OCI-LY7 (cell line): ENCODE measurements around the gene KRT72. TPM values are rescaled to one million over a fixed set of nuclear protein-coding genes. Genes with fewer than 3 reads are reported as not detected.

Experiments
- BruUV-seq: library from RNA; stranded (reverse); fragments of 400-500 nt; replicated peaks from 2 replicates; lab custom pipeline; 2021; lab: Mats Ljungman, UMichigan
- CTCF ChIA-PET: fragments of 300-600 bp; sonication (Branson Sonifier 250); formaldehyde crosslinking; loops from one replicate; lab custom pipeline; 2022; ENCODE audit warnings: antibody characterized with exemption; ENCODE audit not compliant: unreplicated experiment; lab: Charles Lee
- POLR2A ChIA-PET: fragments of 300-600 bp; sonication (Branson Sonifier 250); formaldehyde crosslinking; loops from one replicate; lab custom pipeline; 2022; ENCODE audit warnings: antibody characterized with exemption; lab: Charles Lee
- DNase-seq: peaks from one replicate; pipeline ENCODE4 v3.0.0-alpha.2; 2015; ENCODE audit warnings: low spot score
- H2AFZ ChIP-seq: fragments of 200-600 bp; sonication (generic), shearing (Covaris generic); 2 replicates; pipeline ENCODE4 v1.6.1; 2014; ENCODE audit warnings: mild to moderate bottlenecking, antibody characterized with exemption, low read length, moderate library complexity
- H3K27ac ChIP-seq: fragments of 200-600 bp; sonication (generic); 2 replicates; pipeline ENCODE4 v1.5.1; 2014; ENCODE audit warnings: mixed run types, low read depth, mild to moderate bottlenecking, moderate library complexity, low read length, inconsistent platforms; ENCODE audit not compliant: poor library complexity, severe bottlenecking
- H3K36me3 ChIP-seq: fragments of 200-600 bp; sonication (generic); 2 replicates; pipeline ENCODE4 v1.6.1; 2014; ENCODE audit warnings: mild to moderate bottlenecking, antibody characterized with exemption, low read length, moderate library complexity, mixed read lengths; ENCODE audit not compliant: insufficient read depth
- H3K4me1 ChIP-seq: fragments of 200-600 bp; sonication (generic); 2 replicates; pipeline ENCODE4 v1.5.1; 2014; ENCODE audit warnings: mild to moderate bottlenecking, low read length; ENCODE audit not compliant: insufficient read depth, poor library complexity, severe bottlenecking
- H3K4me2 ChIP-seq: fragments of 200-600 bp; sonication (generic); 2 replicates; pipeline ENCODE4 v1.6.1; 2014; ENCODE audit warnings: mild to moderate bottlenecking, low read length
- H3K4me3 ChIP-seq: fragments of 200-600 bp; sonication (generic); 2 replicates; pipeline ENCODE4 v1.5.1; 2014; ENCODE audit warnings: mild to moderate bottlenecking, low read depth, low read length; ENCODE audit not compliant: poor library complexity, severe bottlenecking
- H3K79me2 ChIP-seq: fragments of 200-600 bp; sonication (generic); 2 replicates; pipeline ENCODE4 v1.6.1; 2016; ENCODE audit warnings: low read depth, mild to moderate bottlenecking, low read length, moderate library complexity, mixed read lengths; ENCODE audit not compliant: insufficient read depth
- H3K9me2 ChIP-seq: fragments of 200-600 bp; sonication (generic); 2 replicates; pipeline ENCODE4 v1.6.1; 2016; ENCODE audit warnings: mild to moderate bottlenecking, low read length, mixed read lengths; ENCODE audit not compliant: insufficient read depth
- H3K9me3 ChIP-seq: fragments of 200-600 bp; sonication (generic); 2 replicates; pipeline ENCODE4 v1.6.1; 2014; ENCODE audit warnings: mild to moderate bottlenecking, mixed run types, low read length, mixed read lengths
- H4K20me1 ChIP-seq: fragments of 200-600 bp; sonication (generic); 2 replicates; pipeline ENCODE4 v1.6.1; 2014; ENCODE audit warnings: mild to moderate bottlenecking, antibody characterized with exemption, low read length, moderate library complexity, mixed read lengths; ENCODE audit not compliant: insufficient read depth
- EZH2phosphoT487 ChIP-seq: fragments of 200-600 bp; sonication (generic); IDR thresholded peaks from 2 replicates; pipeline ENCODE4 v1.6.1; 2018; ENCODE audit warnings: low read depth, borderline replicate concordance, mild to moderate bottlenecking, mixed run types, antibody characterized with exemption, low read length, moderate library complexity, mixed read lengths
- intact Hi-C: fragments of 100-400 bp; cut with micrococcal nuclease; formaldehyde crosslinking; loops from one replicate; pipeline ENCODE4 v1.10.0; 2022; ENCODE audit not compliant: unreplicated experiment
- total RNA-seq, 2 experiments: library from RNA; depleted of rRNA in 1 of 2; stranded (reverse); fragments of >200 nt in 1 of 2; shearing (Covaris generic) in 1 of 2; gene quantifications; 2 replicates each; pipeline ENCODE4 v1.2.3, GENCODE V29; 2014 to 2022
- TF ChIP-seq, protein P1 (sequence below): fragments of 200-600 bp; sonication (generic); conservative IDR thresholded peaks from 2 replicates; pipeline ENCODE4 v1.5.1; 2014; ENCODE audit warnings: mild to moderate bottlenecking, antibody characterized with exemption, low read length, moderate library complexity, mixed read lengths

The KRT72 gene
- total RNA-seq, 2 experiments from 2014 or later: not detected

DNA sequence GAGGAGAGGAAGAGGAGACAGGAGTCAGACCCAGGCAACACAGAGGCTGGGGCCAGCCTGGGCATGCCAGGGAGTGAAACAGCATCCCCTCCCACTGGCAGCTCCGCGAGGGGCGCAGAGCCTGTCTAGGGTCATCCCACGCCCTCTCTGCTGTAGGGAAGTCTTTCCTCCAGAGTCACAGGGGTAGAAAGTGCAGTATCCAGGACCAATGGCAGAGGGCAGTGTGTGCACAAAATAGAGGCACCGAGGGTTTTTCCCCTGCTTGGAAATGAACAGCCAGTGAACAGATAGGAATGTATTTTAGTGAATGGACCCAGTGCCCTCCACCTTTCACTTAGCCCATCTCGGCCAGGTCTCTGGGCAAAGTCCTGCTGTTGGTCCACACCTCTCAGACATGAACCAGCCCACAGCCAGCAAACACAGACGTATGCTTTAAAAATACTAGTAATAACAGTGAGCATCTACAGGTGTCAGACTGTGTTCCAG is 18.2 kb downstream of the KRT72 start:
- H3K4me3 ChIP-seq: no peak overlapping the region
- no peaks in the 10 kb centered on the region for H3K9me3 ChIP-seq
- POLR2A ChIA-PET: no interaction called here
- no peaks in the 10 kb centered on the region for H4K20me1 ChIP-seq
- BruUV-seq: no TSS peak
- no peak overlapping the region for H3K27ac ChIP-seq
- no peak overlapping the region for H3K4me2 ChIP-seq
- no peaks in the 10 kb centered on the region for H3K36me3 ChIP-seq
- CTCF ChIA-PET: interaction anchor here (1.0 kb wide), 1 partner anchor 288 kb away, joined by 3 read pairs; no protein-coding TSS in a partner anchor
- H2AFZ ChIP-seq: no peak overlapping the region
- H3K4me1 ChIP-seq: no peaks in the 10 kb centered on the region
- no peaks in the 10 kb centered on the region for H3K79me2 ChIP-seq
- no peaks in the 10 kb centered on the region for H3K9me2 ChIP-seq
- intact Hi-C loops: loop anchor here (2.0 kb wide), 1 partner anchor 288 kb away; no protein-coding TSS in a partner anchor
- peak; percentile 36 for DNase-seq
- no peak for TF ChIP-seq EZH2phosphoT487
- TF ChIP-seq, protein P1, sequence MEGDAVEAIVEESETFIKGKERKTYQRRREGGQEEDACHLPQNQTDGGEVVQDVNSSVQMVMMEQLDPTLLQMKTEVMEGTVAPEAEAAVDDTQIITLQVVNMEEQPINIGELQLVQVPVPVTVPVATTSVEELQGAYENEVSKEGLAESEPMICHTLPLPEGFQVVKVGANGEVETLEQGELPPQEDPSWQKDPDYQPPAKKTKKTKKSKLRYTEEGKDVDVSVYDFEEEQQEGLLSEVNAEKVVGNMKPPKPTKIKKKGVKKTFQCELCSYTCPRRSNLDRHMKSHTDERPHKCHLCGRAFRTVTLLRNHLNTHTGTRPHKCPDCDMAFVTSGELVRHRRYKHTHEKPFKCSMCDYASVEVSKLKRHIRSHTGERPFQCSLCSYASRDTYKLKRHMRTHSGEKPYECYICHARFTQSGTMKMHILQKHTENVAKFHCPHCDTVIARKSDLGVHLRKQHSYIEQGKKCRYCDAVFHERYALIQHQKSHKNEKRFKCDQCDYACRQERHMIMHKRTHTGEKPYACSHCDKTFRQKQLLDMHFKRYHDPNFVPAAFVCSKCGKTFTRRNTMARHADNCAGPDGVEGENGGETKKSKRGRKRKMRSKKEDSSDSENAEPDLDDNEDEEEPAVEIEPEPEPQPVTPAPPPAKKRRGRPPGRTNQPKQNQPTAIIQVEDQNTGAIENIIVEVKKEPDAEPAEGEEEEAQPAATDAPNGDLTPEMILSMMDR: peak; percentile 77

DNA sequence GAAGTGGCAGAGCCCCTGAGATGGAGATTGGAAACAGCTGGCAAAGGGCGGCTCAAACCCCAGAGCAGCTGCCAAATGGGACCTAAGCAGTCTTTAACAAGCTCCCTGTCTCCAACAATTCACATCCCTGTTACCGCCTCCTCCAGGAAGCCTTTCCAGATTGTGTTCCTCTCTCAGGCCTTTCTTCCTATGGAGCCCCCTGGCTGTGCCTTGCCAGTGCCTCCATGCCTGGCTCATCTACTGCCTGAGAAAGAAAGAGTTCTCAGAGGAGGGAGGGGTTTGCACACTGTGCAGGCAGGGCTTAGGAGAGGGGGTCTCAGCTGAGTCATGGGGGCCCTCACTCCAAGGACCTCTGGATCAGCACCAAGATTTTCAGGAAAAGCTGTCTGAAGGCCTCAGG is 18.8 kb downstream of the KRT72 start:
- Histone ChIP-seq H4K20me1 (no peaks in the 10 kb centered on the region), H3K9me2 (no peaks in the 10 kb centered on the region), H3K4me1 (no peaks in the 10 kb centered on the region), H3K4me3 (no peak overlapping the region), H3K27ac (no peak overlapping the region), H3K9me3 (no peaks in the 10 kb centered on the region), H2AFZ (no peak overlapping the region), H3K36me3 (no peaks in the 10 kb centered on the region), H3K4me2 (no peak overlapping the region), H3K79me2 (no peaks in the 10 kb centered on the region)
- BruUV-seq: no TSS peak
- no peak for DNase-seq
- TF ChIP-seq, protein P1: no peak
- TF ChIP-seq EZH2phosphoT487: no peak
- intact Hi-C loops: loop anchor here (2.0 kb wide), 1 partner anchor 288 kb away; no protein-coding TSS in a partner anchor
- ChIA-PET CTCF (no interaction called here), POLR2A (no interaction called here)

DNA sequence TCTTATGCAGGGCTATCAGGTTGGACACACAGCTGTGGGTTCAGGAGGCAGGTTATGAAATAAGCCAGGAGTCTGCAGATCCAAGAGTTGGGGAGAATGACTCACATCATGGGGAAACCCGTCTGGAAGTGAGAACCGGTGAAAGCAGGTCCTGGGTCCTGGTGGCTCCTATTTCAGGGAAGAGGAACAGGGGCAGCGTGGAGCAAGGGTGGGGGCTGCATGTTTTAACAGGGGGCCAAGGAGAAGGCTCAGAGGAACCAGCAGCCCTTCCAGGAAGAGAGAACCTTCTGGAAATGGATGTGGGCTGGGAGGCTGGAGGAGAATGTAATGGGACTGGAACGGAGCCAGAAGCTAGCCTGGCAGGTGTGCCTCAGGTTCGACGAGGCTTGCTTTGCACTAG is 19.8 kb downstream of the KRT72 start:
- H3K4me1 ChIP-seq: no peaks in the 10 kb centered on the region
- TF ChIP-seq, protein P1: no peak
- no peak for TF ChIP-seq EZH2phosphoT487
- intact Hi-C loops: no loop called here
- H3K36me3 ChIP-seq: no peaks in the 10 kb centered on the region
- H3K9me3 ChIP-seq: no peaks in the 10 kb centered on the region
- H3K79me2 ChIP-seq: no peaks in the 10 kb centered on the region
- POLR2A ChIA-PET: no interaction called here
- BruUV-seq: no TSS peak
- CTCF ChIA-PET: no interaction called here
- no peak overlapping the region for H3K27ac ChIP-seq
- H4K20me1 ChIP-seq: no peaks in the 10 kb centered on the region
- no peak overlapping the region for H2AFZ ChIP-seq
- H3K9me2 ChIP-seq: no peaks in the 10 kb centered on the region
- no peak for DNase-seq
- H3K4me3 ChIP-seq: no peak overlapping the region
- no peak overlapping the region for H3K4me2 ChIP-seq
